Measurements from ENCODE around the gene EYS.

EYS gene

GRCh38 chr6:64238071-64238470, 1469.0 kb downstream of the EYS start:
- Histone ChIP-seq H3K4me1 (no peaks in the 10 kb centered on the region), H2AFZ (no peak overlapping the region), H3K27ac (no peak overlapping the region), H3K4me2 (ENCODE audit: low read length) (no peak overlapping the region), H3K27me3 (ENCODE audit: control insufficient read depth, insufficient read depth, low read length) (no peaks in the 10 kb centered on the region), H3K4me3 (ENCODE audit: low read depth, low read length) (no peak overlapping the region), H3K36me3 (ENCODE audit: control insufficient read depth, insufficient read depth, low read length) (no peaks in the 10 kb centered on the region), H3K9me3 (ENCODE audit: control insufficient read depth, low read length) (no peaks in the 10 kb centered on the region), H3K9ac (no peak overlapping the region), H3K79me2 (no peaks in the 10 kb centered on the region)
- TF ChIP-seq CTCF (IDR thresholded peaks at IDR 0.05): no peak

GRCh38 chr6:64233746-64234145, 1473.3 kb downstream of the EYS start:
- H3K4me1 ChIP-seq: no peaks in the 10 kb centered on the region
- H3K27me3 ChIP-seq (ENCODE audit: control insufficient read depth, insufficient read depth, low read length): no peaks in the 10 kb centered on the region
- H3K27ac ChIP-seq: no peak overlapping the region
- H2AFZ ChIP-seq: no peak overlapping the region
- H3K9ac ChIP-seq: no peak overlapping the region
- no peak overlapping the region for H3K4me3 ChIP-seq (ENCODE audit: low read depth, low read length)
- H3K36me3 ChIP-seq (ENCODE audit: control insufficient read depth, insufficient read depth, low read length): no peaks in the 10 kb centered on the region
- H3K9me3 ChIP-seq (ENCODE audit: control insufficient read depth, low read length): no peaks in the 10 kb centered on the region
- H3K79me2 ChIP-seq: no peaks in the 10 kb centered on the region
- TF ChIP-seq CTCF (IDR thresholded peaks at IDR 0.05): no peak
- no peak overlapping the region for H3K4me2 ChIP-seq (ENCODE audit: low read length)

- Histone ChIP-seq H3K9me3 (ENCODE audit: control insufficient read depth, low read length) (no peaks in the 10 kb centered on the region), H3K36me3 (ENCODE audit: control insufficient read depth, insufficient read depth, low read length) (no peaks in the 10 kb centered on the region), H3K27me3 (ENCODE audit: control insufficient read depth, insufficient read depth, low read length) (no peaks in the 10 kb centered on the region), H3K4me1 (no peaks in the 10 kb centered on the region), H3K4me2 (ENCODE audit: low read length) (no peak overlapping the region), H2AFZ (no peak overlapping the region), H3K27ac (no peak overlapping the region), H3K4me3 (ENCODE audit: low read depth, low read length) (no peak overlapping the region), H3K79me2 (no peaks in the 10 kb centered on the region), H3K9ac (no peak overlapping the region)
- no peak for TF ChIP-seq CTCF (IDR thresholded peaks at IDR 0.05)
Measured at GRCh38 chr6:64231928-64232327, 1475.1 kb downstream of the EYS start.

GRCh38 chr6:64230530-64230929, 1476.5 kb downstream of the EYS start:
- no peak for TF ChIP-seq CTCF (IDR thresholded peaks at IDR 0.05)
- H3K4me3 ChIP-seq (ENCODE audit: low read depth, low read length): no peak overlapping the region
- no peaks in the 10 kb centered on the region for H3K79me2 ChIP-seq

GRCh38 chr6:64227863-64228262, 1479.2 kb downstream of the EYS start:
- no peaks in the 10 kb centered on the region for H3K9me3 ChIP-seq (ENCODE audit: control insufficient read depth, low read length)
- no peak overlapping the region for H3K4me3 ChIP-seq (ENCODE audit: low read depth, low read length)

More at GRCh38 chr6:64230530-64230929, 1476.5 kb downstream of the EYS start:
- Histone ChIP-seq H3K9ac (no peak overlapping the region), H3K27me3 (ENCODE audit: control insufficient read depth, insufficient read depth, low read length) (no peaks in the 10 kb centered on the region), H3K36me3 (ENCODE audit: control insufficient read depth, insufficient read depth, low read length) (no peaks in the 10 kb centered on the region), H3K9me3 (ENCODE audit: control insufficient read depth, low read length) (no peaks in the 10 kb centered on the region), H3K4me1 (no peaks in the 10 kb centered on the region), H2AFZ (no peak overlapping the region), H3K27ac (no peak overlapping the region), H3K4me2 (ENCODE audit: low read length) (no peak overlapping the region)

More at GRCh38 chr6:64227863-64228262, 1479.2 kb downstream of the EYS start:
- Histone ChIP-seq H3K79me2 (no peaks in the 10 kb centered on the region), H3K27ac (no peak overlapping the region), H3K4me2 (ENCODE audit: low read length) (no peak overlapping the region), H2AFZ (no peak overlapping the region), H3K9ac (no peak overlapping the region), H3K27me3 (ENCODE audit: control insufficient read depth, insufficient read depth, low read length) (no peaks in the 10 kb centered on the region), H3K36me3 (ENCODE audit: control insufficient read depth, insufficient read depth, low read length) (no peaks in the 10 kb centered on the region), H3K4me1 (no peaks in the 10 kb centered on the region)
- no peak for TF ChIP-seq CTCF (IDR thresholded peaks at IDR 0.05)

All from parathyroid adenoma (tissue), 2 donors.